GM12875 (cell line): Measurements from ENCODE around the gene TRIM8.

Source experiments
- H3K4me3 ChIP-seq: one replicate; pipeline ENCODE4 v1.5.1; 2011; ENCODE audit warnings: low read depth, low read length, control low read depth
- TF ChIP-seq, protein P1 (sequence below): IDR thresholded peaks from 2 replicates; pipeline ENCODE4 v1.5.1; 2011; ENCODE audit warnings: low read depth, mild to moderate bottlenecking, control low read depth, inconsistent platforms, low read length, moderate library complexity, borderline replicate concordance; ENCODE audit not compliant: insufficient read depth

Gene TRIM8

DNA sequence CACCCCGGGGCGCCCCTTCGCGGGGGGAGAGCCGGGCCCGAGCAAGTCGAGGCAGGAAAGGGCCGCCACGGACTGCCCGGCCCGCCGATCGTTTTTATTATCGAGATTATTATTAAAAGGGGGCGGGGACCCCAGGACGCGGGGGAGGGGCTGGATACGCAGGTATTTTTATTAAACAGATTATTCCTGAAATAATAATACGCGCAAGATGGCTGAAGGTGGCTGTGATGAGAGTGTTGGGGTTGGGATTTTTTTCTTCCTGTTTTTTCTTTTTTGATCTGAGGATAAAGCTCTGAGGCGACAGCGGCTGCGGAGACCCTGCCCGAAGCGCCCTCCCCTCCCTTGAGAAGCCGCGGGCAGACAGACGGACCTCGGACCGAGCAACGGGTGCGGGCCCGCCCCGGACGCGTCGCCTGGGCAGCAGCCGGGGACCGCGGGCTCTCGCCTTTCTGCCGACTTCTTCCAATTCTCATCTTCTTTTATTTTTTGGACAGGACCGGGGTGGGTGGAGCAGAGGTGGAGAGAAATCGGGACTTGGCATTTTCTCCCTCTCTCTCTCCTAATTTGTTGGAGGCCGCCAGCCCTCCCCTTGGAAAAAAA lies 1.4 kb upstream of the TRIM8 start:
- peak overlapping the region; percentile 79 for H3K4me3 ChIP-seq
- TF ChIP-seq, protein P1, sequence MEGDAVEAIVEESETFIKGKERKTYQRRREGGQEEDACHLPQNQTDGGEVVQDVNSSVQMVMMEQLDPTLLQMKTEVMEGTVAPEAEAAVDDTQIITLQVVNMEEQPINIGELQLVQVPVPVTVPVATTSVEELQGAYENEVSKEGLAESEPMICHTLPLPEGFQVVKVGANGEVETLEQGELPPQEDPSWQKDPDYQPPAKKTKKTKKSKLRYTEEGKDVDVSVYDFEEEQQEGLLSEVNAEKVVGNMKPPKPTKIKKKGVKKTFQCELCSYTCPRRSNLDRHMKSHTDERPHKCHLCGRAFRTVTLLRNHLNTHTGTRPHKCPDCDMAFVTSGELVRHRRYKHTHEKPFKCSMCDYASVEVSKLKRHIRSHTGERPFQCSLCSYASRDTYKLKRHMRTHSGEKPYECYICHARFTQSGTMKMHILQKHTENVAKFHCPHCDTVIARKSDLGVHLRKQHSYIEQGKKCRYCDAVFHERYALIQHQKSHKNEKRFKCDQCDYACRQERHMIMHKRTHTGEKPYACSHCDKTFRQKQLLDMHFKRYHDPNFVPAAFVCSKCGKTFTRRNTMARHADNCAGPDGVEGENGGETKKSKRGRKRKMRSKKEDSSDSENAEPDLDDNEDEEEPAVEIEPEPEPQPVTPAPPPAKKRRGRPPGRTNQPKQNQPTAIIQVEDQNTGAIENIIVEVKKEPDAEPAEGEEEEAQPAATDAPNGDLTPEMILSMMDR = no peak

DNA sequence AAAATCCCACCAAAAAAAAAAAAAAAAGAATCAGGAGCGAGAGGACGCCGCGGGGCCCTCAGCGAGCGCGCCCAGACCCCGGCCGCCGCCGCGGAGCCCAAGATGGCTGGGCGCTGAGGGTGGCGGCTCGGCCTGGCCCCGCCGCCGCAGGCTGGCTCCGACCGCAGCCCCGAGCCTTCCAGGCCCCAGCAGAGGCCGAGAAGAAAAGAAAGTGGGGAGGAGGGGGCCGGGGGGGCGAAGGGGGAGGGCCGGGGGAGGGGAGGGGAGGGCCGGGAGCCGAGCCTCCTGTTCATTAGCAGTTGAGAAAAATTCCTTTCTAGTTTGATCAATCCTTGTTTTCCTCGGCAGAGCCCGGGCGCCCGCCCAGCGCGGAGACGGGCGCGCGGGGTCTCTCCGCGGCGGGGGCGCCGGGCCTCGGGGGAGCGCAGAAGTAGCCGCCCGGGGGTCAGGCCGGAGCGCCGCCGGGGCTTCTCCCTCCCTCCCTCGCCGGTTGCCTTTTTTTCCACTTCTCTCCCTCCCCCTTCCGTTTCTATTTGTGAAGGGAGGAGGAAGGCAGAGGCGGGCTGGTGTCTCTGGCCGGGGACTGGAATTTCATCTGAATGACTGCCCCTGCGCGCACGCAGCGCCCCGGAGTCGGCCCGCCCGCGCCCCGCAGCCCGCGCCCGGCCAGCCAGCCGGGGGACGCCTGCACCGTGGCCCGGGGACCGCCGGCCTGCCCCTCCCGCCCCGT lies 778 bp upstream of the TRIM8 start:
- TF ChIP-seq, protein P1 = no peak
- H3K4me3 ChIP-seq = peak overlapping the region; percentile 79

DNA sequence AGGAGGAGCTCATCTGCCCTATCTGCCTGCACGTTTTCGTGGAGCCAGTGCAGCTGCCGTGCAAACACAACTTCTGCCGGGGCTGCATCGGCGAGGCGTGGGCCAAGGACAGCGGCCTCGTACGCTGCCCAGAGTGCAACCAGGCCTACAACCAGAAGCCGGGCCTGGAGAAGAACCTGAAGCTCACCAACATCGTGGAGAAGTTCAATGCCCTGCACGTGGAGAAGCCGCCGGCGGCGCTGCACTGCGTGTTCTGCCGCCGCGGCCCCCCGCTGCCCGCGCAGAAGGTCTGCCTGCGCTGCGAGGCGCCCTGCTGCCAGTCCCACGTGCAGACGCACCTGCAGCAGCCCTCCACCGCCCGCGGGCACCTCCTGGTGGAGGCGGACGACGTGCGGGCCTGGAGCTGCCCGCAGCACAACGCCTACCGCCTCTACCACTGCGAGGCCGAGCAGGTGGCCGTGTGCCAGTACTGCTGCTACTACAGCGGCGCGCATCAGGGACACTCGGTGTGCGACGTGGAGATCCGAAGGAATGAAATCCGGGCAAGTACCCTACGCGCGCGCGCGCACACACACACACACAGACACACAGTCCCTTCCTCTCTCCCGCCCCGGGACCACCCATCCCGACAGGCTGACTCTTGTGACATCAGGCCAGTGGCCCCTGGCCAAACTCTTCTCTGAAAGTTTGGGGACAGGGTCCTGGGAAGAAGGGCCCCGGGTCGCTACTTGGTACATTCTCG lies 538 bp downstream of the TRIM8 start:
- H3K4me3 ChIP-seq = peak overlapping the region; percentile 79
- TF ChIP-seq, protein P1 = peak; percentile 68

DNA sequence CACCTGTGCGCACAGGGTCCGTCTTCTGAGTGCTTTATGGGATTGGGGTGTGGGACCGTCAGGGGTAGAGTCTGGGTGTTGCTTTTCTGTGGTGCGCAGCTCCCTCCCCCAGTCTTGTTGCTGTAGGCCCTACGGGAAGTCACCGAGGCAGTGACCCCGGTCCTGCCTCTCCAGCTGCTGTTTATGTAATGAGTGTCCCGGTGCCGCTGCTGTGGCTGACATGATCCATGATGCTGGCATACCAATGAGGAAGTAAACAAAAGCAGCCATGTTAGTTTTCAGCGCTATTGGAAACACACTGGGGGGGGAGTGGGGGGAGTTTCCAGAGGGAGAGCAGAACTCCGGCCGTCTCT lies 1.1 kb downstream of the TRIM8 start:
- H3K4me3 ChIP-seq = peak overlapping the region; percentile 79
- TF ChIP-seq, protein P1 = no peak

DNA sequence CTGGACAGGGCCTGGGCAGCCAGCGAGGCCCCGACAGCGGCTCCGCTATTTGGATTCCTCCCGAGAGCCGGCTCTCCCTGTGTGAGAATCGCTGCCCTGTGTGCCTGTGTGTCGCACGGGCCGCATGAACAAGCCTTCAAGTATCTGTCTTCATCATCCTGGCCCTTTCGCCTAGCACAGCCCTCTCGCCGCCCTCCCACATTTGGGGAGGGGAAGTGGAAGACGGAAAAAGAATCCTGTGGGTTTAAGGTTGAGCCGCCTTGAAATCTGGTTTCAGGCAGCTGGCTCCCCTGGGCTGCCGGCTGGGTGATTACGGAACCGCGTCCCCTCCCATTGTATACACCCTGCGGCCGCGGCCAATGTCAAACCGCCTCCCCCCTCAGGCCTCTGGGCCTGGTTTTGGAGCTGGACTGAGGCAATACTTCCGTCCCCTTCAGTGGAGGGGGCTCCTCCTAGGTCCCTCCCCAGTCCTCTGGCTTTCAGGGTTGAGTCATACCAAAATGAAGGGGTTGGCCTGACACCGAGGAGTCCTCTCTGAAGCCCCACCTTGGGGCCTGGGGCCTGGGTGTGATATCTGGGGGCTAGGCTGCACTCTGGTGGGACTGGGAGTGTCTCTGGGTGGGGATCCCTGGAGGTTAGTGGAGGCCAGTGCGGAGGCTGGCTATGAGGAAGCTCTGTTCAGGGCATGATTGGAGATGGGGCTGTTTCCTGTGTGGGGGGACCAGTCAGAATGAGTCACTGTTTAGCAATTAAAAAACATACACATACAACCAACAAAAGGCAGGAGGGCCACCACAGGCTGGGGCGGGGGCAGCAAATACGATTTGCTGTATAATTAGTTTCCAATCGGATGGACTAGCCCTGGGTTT lies 1.7 kb downstream of the TRIM8 start:
- H3K4me3 ChIP-seq = peak overlapping the region; percentile 79
- TF ChIP-seq, protein P1 = no peak

DNA sequence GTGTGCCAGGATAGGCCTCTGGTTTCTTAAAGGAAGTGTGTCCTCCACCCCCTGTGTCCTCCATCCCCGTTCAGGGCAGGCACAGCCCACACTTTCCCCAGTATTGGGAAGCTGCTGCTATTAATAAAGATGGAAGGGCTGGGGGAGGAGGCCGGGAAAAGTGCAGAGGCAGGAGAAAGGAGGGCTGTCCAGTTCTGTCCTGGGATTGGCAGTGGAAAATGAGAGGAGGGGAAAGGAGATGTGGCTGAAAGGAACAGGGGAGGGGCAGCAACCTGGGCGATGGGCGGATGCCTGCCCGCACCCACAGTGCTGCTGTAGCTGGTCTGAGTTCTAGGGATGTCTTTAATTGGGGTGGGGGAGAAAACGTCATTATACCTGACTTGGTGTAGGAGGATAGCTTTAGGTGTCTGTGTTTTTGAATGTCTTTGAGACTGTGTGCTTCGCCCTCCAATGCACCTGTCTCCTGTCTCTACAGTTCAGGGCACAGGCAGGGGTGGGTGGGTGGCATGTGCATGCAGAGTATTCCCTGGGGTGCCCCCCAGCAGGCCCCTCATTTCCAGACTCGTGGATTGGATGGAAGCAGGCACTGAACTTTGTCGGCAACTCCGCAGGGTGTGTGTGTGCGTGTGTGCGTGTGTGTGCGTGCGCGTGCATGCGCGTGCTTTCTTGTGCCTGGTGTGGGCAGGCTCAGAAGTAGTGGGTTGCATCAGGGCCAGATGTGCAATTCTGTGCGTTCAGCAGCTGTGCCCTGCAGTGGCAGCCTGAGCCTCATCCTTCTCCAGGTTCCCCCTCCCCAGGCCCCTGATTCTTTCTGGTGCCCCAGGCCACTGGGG lies 2.5 kb downstream of the TRIM8 start:
- H3K4me3 ChIP-seq = peak overlapping the region; percentile 79
- TF ChIP-seq, protein P1 = no peak
